Astrocyte of the cerebellum (primary cell): ENCODE results near the gene PPP3R1.

ENCODE experiments used
- DNase-seq: peaks from one replicate; pipeline ENCODE4 v3.0.0-alpha.2; 2011; ENCODE audit warnings: low read depth
- H3K4me3 ChIP-seq: 2 replicates; pipeline ENCODE4 v1.5.1; 2011; ENCODE audit warnings: mild to moderate bottlenecking, low read depth, low read length, moderate library complexity
- in situ Hi-C: cut with HindIII; loops from 2 replicates; pipeline ENCODE4 v1.10.0; 2017; ENCODE audit warnings: low sequenced_read_pairs
- TF ChIP-seq, protein P1 (sequence below): IDR thresholded peaks from 2 replicates; pipeline ENCODE4 v1.5.1; 2012; ENCODE audit warnings: low read length, low read depth, moderate library complexity, mild to moderate bottlenecking; ENCODE audit errors: missing control alignments

PPP3R1 gene

GRCh38 chr2:68292108-68292710 is 39.9 kb upstream of the PPP3R1 start:
- DNase-seq = peak; percentile 16
- in situ Hi-C loops = loop anchor here (5.0 kb wide), 1 partner anchor 170 kb away; no protein-coding TSS in a partner anchor
- TF ChIP-seq, protein P1, sequence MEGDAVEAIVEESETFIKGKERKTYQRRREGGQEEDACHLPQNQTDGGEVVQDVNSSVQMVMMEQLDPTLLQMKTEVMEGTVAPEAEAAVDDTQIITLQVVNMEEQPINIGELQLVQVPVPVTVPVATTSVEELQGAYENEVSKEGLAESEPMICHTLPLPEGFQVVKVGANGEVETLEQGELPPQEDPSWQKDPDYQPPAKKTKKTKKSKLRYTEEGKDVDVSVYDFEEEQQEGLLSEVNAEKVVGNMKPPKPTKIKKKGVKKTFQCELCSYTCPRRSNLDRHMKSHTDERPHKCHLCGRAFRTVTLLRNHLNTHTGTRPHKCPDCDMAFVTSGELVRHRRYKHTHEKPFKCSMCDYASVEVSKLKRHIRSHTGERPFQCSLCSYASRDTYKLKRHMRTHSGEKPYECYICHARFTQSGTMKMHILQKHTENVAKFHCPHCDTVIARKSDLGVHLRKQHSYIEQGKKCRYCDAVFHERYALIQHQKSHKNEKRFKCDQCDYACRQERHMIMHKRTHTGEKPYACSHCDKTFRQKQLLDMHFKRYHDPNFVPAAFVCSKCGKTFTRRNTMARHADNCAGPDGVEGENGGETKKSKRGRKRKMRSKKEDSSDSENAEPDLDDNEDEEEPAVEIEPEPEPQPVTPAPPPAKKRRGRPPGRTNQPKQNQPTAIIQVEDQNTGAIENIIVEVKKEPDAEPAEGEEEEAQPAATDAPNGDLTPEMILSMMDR = peak; percentile 90
- H3K4me3 ChIP-seq = no peak overlapping the region

DNA sequence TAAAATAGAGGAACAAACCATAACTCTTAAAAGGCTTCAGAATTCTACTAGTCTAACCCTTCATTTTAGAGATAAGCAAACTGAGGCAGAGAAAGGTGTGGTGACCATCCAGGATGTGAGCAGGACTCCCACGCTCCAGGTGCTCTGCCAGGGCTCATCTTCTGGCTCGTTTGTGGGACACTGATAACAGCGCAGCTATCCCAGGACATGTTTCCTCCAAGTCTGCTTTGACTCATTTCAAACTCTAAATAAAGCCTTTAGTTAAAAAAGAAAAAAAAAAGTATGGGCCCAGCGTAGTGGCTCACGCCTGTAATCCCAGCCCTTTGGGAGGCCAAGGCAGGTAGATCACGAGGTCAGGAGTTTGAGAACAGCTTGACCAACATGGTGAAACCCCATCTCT is 39.0 kb upstream of the PPP3R1 start:
- in situ Hi-C loops = loop anchor here (5.0 kb wide), 1 partner anchor 169 kb away; no protein-coding TSS in a partner anchor

DNA sequence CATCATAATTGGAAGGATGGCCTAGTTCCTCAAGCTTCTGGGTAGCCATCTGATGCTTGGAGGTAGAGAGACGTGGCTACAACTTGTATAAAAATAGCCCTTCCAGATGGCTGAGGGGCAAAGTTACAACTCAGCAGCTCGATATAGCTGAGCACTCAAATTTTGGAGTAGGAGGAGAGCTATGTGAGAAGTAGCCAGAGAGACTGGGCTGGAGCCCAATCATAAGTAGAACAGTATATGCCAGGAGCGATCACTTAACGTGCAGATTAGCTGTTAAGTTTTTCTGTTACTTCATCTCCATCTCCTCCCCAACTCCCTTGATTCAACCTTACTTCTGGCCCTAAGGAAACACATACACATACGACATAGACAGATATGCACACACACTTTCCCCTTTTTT is 38.6 kb upstream of the PPP3R1 start:
- no peak overlapping the region for H3K4me3 ChIP-seq
- in situ Hi-C loops = loop anchor here (5.0 kb wide), 1 partner anchor 169 kb away; no protein-coding TSS in a partner anchor
- no peak for DNase-seq
- TF ChIP-seq, protein P1 = no peak

More for the DNA sequence above, 39.0 kb upstream of the PPP3R1 start:
- no peak for DNase-seq
- TF ChIP-seq, protein P1 = no peak
- H3K4me3 ChIP-seq = no peak overlapping the region

- in situ Hi-C loops = no loop called here
Measured at GRCh38 chr2:68287580-68288441, 35.5 kb upstream of the PPP3R1 start.

GRCh38 chr2:68284896-68285295 is 32.6 kb upstream of the PPP3R1 start:
- in situ Hi-C loops = no loop called here
- TF ChIP-seq, protein P1 = no peak
- no peak overlapping the region for H3K4me3 ChIP-seq
- peak; percentile 13 for DNase-seq

More at GRCh38 chr2:68287580-68288441, 35.5 kb upstream of the PPP3R1 start:
- peak; percentile 53 for DNase-seq
- no peak overlapping the region for H3K4me3 ChIP-seq
- TF ChIP-seq, protein P1 = no peak

GRCh38 chr2:68283419-68283812 is 31.1 kb upstream of the PPP3R1 start:
- no peak for DNase-seq
- TF ChIP-seq, protein P1 = no peak
- in situ Hi-C loops = no loop called here

More at GRCh38 chr2:68283419-68283812, 31.1 kb upstream of the PPP3R1 start:
- no peak overlapping the region for H3K4me3 ChIP-seq
